Fibroblast of peridontal ligament (primary cell): ENCODE results near the gene NTM.
A peak's percentile ranks its signal among the peaks of the same experiment; 100 is the strongest.

Source experiments
- DNase-seq: peaks from one replicate; pipeline ENCODE4 v3.0.0-alpha.2; 2010; ENCODE audit errors: extremely low read depth

Gene NTM

DNA sequence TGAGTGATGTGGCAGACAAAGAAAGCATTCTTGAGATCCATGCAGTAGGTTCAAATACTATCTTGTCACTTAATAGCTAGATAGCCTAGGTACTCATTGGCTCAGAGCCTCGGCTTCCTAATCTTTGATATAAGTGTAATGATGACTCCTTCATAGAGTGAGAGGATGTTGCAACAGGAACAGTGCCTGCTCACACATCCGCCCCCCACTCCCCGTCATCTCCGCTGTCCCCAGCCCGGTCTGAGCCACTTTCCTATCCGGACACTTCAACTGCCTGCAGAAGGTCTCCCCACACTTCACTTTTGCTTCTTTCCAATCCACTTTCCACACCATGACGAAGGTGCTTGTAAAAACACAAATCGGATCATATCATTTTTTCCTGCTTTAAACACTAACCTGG, 128.8 kb downstream of the NTM start:
- DNase-seq: no peak

DNA sequence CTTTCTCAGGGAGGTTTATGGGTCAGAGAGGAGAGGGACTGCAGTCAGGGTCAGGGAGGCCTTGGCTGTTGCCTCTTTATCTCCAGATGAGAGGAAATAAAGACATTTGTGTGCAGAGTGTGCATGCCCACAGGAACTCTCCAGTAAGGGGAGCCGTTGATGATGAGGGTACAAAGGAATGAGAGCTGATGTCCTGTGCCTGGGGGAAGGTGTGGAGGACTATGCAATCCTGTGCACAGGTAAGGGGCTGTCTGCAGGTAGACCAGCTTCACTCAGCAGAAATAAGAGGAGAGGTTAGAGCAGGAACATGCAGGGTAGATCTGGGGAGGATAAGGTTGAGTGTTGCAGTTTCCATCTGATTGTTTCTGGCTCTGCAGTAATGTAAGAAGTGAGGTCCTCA, 132.6 kb downstream of the NTM start:
- DNase-seq: no peak

DNA sequence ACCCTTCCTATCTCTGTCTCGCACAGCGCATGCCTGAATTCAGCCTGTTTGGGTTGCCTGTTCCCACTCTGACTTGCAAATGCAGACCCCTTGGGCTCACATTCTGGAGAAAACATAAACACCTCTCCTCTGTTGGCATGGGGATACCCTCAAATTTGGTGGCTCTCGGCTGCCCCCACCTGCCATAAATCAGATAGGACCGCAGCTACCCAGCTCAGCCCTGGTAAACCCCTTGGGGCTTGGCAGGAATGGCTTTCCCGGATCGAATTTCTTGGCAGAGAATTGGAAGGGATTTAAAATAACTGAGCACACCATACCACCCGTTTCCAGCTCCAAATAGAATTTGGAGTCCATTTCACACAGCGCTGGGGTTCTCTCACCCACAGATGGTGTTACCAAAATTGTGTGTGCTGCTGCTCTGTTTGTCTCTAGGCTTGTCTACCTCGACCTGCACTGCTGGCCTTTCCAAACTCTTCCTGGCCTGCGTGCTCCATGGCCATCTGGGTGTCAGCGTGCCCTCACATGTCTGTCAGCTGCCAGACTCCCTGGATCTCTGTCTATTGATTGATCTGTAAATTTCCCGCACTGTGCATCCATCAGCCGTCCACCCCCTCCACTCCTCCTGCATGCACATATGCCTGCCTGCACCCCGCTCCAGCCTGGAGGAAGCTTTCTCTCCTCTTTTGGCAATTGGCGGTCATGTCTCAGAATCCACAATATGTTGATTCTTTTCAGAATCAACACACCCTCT, 134.0 kb downstream of the NTM start:
- peak; percentile 9 for DNase-seq

DNA sequence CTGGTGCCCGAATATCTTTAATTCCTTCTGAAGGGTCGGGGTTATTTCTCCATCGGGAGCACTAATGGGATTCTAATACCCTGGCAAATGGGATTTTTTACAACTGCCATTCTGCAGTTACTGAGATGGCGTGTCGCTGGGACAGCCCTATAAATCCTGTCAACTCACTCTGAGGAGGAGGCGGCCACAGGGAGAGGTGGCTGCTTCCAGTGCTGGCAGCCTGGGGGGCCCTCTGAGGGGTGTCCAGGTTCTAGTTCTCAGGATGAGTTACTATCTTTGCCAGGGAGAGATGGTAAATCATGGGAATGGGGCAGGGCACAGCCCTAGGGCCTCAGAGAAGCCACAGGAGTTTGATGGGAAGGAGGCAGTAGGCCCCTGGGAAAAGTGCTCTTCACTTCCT, 135.9 kb downstream of the NTM start:
- DNase-seq: no peak

DNA sequence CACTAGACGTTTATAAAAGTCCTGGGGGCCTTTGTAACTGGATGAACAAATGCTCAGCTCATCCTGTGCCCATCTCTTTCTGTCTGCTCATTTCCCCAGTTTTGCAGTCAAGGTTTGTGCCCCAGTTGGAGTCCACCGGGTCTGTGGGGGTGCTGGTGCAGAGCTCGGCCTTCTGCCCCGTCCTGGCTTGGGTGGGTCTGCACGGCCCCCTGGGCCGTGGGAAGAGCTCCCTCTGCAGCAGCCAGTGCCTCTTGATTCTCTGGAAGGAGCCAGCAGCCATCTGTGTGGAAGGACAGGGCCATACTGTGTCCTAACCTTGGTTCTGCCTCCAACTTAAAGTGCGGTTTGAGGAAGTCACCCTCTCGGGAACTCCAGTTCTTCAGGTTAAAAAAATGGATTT, 140.2 kb downstream of the NTM start:
- DNase-seq: no peak

DNA sequence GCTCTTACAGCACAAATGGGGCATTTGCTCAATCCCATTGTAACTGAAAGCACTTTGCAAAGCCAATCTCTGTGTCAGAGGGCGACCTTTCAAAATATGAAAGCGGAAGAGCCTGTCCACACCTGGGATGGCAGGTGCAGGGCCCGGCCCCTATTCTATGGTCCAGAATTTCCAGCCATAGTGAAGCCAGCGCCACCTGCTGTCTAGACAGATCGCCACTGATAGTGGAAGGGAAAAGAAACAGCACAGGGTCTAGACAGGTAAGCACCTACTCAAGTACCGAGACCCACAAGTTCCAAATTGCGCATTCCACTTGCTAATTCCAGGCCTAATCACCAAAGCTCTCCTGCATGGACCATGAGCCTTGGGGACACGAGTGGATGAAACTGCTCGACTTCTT, 141.4 kb downstream of the NTM start:
- no peak for DNase-seq

DNA sequence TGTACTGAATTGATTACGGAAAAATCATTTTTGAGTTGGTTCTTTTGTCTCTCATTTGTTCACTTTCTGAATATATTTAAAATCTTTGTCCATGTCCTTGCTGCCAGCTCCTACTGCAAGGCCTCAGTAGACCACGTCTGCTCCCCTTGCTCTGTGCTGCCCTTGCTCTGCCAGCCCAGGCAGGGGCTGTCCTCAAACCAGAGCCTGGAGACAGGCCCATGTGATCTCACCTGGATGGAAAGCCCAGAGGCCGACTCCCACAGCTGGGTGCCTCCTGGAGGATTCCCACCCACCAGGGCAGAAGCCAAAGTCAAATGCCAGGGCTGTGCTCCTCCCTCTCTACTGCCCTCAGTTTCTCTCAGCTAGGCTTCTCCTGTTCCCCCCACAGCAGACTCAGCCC, 141.8 kb downstream of the NTM start:
- DNase-seq: no peak

DNA sequence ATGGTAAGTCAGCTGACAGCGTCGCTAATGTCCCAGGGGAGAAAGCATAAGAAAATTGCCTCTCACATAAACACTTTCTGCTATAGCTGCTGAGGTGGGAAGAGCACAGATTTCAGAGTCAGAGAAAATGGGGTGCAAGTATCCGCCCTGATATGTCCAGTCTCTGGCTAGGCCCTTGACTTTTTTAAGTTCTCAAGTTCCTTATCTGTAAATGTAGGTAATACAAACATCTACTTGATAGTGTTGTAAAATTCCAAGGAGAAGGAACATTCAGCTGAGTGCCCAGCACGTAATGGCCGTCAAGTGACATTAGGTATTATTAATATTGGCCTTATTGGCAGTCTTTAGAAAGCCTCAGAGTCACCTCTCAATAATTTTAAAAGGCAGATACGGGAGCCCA, 143.6 kb downstream of the NTM start:
- no peak for DNase-seq

DNA sequence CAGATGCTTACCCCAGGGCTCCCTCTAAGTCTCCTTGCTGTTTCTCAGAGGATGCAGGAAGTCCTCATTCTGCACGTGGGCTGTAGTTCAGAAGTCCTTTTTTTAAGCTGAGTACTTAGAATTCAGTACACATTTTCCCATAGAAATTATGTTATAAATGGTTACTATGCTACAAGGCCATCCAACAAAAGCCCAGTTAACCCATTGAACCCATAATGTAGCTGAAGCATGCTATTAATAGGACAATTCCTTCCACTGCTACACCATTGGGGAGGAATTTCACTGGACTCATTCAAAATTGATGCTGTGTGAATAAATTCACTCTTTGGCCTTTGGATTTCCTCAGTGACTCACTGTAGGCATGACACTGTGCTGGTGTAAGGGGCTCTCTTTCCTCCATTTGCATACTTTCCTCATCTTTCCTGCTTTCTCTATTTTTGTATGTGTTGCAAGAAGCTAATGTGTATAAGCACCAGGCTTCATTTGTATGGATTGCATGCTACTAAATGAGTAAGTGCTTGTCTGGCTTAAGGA, 148.0 kb downstream of the NTM start:
- DNase-seq: no peak

DNA sequence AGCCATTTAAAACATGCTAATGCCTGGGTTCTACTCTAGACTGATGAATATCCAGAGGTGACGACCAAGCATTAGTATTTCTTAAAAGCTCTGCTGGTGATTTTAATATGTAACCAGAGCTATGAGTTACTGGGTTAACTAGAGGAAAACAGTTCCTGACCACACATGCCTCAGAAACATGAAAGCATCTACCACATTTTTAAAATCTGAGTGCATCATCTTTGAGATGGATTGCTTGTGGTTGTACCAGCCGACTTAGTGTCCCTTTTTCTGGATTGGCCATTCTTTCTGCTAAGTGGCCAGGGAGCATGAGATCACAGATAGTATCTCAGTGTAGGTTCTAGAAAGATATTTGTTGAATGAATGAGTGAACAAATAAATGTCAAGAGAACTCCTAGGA, 152.4 kb downstream of the NTM start:
- DNase-seq: no peak

DNA sequence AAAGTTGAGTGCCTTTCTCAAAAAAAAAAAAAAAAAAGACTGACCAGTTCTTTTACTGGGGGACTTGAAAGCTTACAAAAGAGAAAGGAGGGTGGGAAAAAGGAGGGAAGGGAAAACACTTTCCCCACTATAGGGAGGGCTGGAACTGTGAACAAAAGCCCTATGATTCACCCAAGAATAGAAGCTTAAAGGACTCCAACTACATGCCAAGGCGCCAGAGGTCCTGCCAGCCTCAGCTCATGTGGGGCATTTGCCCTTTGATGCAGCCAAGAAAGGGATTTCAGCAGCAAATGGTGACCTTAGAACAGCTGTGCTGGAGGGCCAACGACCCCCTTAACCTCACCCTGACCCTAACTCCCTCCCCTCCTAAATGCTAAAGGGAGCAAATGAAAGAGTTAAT, 160.0 kb downstream of the NTM start:
- no peak for DNase-seq

DNA sequence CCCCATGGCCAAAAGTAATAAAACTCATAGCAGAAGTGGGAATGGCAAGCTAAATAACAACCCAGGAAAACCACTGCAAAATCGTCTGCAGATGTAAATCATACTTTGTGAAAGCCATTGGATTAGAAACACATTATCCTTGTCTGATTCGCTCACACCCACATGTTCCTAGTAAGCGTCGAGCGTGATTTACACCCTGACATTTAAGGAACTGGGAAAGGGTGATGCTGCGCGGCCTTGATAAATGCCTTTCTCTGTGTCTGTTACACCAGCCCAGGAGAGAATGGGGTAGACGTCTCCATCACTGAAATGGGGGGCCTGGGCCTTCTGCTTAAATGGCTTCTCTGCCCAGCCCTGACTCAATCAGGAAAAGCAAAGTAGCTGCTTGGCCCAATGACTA, 162.7 kb downstream of the NTM start:
- DNase-seq: no peak

DNA sequence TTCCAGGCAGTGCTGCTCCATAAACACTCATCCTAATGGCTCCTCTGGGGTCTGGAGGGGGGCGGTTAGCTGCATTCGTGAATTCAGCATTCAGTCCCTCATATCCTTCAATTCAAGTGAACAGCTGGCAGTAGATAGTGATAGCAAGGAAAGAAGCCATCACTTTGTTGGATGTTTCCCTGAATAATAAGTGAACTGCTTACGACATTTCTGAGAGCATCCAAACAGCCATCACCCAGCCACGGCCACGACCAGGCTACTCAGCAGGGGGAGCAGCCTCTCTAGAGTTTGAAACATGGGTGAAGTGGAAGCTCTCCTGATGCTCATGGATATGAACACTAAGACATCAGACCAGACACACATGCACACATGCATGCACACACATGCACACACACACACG, 163.6 kb downstream of the NTM start:
- no peak for DNase-seq

DNA sequence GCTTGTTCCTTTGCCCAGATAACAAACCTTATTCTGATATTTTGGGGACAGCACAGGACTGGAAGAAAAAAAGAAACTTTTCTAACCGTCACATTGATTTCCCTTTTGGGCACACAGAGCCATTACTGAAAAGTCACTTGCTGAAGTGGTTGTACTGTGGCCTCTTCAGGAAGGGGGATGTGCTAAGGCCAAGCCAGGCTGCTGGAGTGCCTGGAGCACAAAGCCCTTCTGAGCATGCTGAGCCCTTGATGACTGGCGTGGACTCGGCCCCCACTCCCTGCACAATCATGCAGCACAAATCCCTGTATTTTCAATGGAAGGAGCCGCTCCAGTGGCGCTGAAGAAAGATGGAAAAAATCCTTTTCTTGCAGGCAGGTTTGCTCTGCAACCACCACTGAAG, 164.2 kb downstream of the NTM start:
- DNase-seq: no peak

DNA sequence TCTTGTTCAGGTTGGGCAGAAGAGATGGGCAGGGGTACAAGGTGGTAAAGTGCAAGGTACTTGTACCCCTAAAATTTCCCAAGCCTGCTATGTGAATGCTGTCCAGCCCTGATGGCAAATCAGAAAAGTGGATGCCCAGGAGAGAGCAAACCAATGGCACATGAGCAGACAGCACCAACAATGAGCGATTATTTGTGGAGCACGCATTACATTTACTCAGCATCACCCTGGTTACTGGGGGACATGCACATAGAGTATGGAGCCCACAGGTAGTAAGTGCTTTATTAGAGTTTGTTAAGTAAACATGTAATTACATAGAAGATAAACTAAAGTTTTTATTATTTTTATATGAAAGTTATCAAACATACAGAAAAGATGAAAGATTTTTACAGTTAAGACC, 165.7 kb downstream of the NTM start:
- no peak for DNase-seq

DNA sequence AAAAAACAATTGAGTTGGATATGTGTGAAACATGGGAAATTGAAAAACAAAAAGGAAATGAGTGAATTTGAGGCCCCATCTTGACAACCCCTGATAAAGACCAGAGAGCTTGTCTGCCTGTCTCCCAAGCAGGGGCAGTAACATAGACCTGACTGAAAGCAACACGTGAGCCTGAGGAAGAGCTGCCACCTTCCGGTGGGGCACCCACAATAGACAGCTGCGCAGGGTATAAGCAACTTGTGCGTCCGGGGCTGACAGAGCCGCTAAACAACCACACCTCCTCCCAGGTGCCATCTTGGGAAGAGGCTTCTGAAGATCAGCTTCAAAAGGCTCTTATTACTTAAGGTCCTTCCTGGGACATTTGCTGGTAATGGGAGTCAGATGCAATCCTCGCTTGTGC, 166.8 kb downstream of the NTM start:
- no peak for DNase-seq

DNA sequence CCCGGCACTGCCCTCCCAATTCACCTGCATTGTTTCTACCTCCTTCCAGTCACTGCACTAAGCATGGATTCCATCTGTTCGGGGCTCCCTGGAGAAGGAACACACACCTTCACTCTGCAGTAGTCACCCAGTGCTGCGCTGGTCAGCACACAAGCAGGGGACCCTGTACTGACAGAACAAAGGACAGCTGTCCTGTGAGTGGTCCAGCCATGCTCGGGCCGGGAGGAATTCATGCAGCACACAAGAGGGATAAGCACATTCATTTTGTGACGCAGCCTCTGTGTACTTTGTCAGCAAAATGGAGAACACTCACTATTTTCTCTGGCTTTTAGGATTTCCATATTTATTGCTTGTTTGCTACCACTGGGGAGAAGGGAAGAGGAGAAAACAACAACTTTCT, 167.3 kb downstream of the NTM start:
- no peak for DNase-seq

DNA sequence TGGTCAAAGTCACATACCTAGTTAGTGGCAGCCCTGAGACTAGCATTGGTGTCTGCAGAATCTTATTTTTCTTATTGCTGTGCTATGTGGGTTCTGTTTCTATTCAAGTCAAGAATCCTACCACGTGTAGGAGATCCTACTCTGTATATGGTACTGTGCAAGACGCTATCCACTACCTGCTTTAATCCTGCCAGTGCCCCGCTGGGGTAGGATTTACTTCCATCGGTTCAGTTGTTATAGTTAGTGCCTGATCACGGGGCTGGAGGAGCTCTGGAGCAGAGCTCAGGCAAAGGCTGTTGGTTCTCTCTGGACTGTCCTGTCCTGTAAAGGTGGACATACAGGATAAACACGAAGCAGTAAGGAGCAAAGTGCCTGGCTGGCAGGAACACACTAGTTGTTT, 167.9 kb downstream of the NTM start:
- DNase-seq: no peak

DNA sequence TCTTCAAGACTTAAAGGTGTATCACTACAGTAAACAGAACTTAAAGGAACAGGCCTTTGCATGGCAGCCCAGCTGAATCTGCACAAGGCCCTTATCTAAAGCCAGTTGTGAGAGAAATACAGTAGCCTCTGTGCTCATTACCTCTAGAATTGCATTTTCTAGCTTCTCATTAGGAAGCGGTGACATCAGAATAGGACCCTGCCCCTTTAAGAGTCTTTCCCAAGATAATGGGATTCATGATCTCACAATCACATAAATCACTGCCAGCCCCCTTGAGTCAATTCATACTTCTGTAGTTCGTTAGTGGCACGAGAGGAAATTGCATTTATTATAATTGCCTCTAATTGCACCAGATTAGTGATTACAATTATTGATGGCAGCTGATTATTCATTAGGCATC, 170.3 kb downstream of the NTM start:
- no peak for DNase-seq

DNA sequence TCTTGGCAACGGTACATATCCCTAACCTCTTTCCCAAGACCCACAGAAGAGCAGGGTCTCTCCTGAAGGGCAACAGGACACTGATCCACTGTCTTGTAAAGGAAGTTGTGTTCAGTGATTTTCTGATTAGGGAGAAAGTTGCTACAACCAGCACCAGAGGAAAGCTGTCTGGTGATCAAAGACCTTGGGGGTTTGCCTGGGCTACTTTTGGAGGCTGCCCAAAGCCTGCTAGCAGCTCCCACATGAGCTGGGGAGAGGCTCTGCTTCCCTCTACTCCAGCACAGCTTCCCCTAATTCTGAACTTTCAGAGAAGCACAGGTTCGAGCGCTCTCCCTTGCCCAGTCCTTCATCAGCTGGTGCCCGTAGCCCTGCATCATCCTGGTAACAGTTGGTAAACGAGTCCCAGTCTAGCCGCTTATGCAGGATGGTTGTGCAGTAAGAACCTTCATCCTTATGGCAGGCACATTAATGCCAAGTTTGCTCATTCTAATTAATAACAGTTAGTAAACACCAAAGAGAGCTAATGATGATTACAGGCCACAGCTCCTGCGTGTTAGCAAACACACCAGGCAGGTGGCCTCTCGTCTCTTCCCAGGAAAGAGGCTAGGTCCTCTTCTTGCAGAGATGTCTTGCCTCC, 173.1 kb downstream of the NTM start:
- no peak for DNase-seq

DNA sequence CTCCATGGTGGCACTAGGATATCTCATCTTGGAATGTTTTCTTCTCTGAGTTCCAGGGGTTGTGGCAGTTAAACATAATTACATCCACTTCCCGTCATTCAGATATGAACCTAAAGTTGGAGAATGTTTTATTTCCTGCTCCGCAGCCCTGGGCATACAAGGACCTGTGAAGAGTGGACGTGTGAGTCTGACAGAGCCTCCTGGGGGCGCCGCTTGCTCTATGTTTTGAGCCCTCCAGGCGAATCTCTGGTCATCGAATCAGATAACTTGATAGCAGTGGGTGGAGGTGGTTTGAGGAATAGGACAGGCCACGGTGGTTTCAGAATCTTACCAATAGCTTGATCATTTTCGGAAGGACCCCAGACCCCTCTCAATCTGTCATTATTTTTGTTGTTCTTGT, 174.2 kb downstream of the NTM start:
- DNase-seq: no peak

DNA sequence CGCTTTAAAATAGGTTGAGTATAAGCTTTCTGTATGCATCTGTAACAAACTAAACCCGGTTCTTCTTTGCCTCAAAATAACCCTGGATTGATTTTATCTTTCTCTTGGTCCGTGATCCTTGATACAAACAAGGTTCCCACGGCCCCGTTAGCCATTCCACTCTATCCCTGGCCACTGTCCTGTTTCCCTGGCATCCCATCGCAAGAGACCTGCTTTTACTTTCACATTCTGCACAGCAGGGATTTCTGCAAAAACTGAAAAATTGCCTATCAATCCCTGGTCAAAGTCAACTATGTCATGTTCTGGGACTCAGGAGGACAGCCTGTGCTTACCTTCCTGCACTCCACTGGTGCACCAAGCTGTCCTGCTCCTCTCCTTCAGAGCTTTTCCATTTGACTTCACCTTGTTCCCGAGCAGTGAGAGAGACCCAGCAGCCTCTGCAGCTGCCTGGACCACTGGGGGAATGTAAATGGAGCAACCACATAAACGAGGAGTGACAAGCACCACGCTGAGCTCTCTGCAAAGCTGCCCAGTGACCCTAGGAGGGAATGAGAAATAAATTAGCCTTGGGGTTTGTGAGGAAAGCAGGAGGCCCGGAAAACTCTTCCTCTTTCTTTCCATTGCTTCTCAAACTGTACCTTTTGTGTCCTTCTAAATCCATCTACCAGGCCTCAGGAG, 175.9 kb downstream of the NTM start:
- peak; percentile 4 for DNase-seq

DNA sequence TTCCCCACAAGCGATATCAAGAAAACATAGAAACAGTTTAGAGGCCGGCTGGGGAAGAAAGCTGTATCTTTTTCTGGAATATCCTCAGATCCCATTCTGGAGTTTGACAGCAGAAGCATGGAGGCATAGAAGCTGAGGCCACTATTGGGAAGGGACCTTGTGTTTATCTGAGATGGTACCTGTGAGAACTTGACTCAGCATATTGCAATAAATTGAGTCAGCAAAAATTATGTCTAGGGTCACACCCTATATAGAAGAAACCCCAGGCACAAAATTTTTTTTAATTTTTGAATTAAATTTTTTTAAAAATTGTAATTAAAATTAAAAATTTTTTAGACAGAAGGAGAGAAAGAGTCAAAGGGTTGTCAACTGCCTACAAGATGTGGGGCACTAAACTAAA, 178.7 kb downstream of the NTM start:
- no peak for DNase-seq
